Hematopoietic multipotent progenitor cell treated with erythropoietin and hydrocortisone succinate and interleukin-3 and kit ligand, for 4 days (in vitro differentiated cells): ENCODE data around the gene TIMP2.
"Not testable (repeated sequence)": the region's sequence is repeated elsewhere in the genome, so short reads cannot be mapped to it uniquely, and the experiment has no call there.

Experiments
- DNase-seq: peaks from one replicate; pipeline ENCODE4 v3.0.0-alpha.2; 2015

TIMP2 gene

GRCh38 chr17:78929908-78930775 lies 5.0 kb upstream of the TIMP2 start:
- DNase-seq = no peak

GRCh38 chr17:78925662-78926555 lies 722 bp upstream of the TIMP2 start:
- DNase-seq = peak; percentile 58

GRCh38 chr17:78924481-78925151 lies 571 bp downstream of the TIMP2 start:
- no peak for DNase-seq

GRCh38 chr17:78923660-78924453 lies 1.3 kb downstream of the TIMP2 start:
- DNase-seq = peak; percentile 65

GRCh38 chr17:78922816-78923498 lies 2.2 kb downstream of the TIMP2 start:
- peak; percentile 41 for DNase-seq

GRCh38 chr17:78921437-78921971 lies 3.7 kb downstream of the TIMP2 start:
- DNase-seq = no peak

GRCh38 chr17:78920528-78920927 lies 4.7 kb downstream of the TIMP2 start:
- no peak for DNase-seq

GRCh38 chr17:78919861-78920450 lies 5.2 kb downstream of the TIMP2 start:
- no peak for DNase-seq

GRCh38 chr17:78918979-78919378 lies 6.2 kb downstream of the TIMP2 start:
- DNase-seq = no peak

GRCh38 chr17:78917451-78918275 lies 7.5 kb downstream of the TIMP2 start:
- DNase-seq = peak; percentile 59

- peak; percentile 78 for DNase-seq
Observed at GRCh38 chr17:78915872-78916632, 9.1 kb downstream of the TIMP2 start.

GRCh38 chr17:78913115-78913514 lies 12.1 kb downstream of the TIMP2 start:
- DNase-seq = no peak

GRCh38 chr17:78912082-78912481 lies 13.1 kb downstream of the TIMP2 start:
- no peak for DNase-seq

- not testable (repeated sequence) for DNase-seq
Observed at GRCh38 chr17:78911543-78911942, 13.6 kb downstream of the TIMP2 start.

- peak; percentile 60 for DNase-seq
Observed at GRCh38 chr17:78910497-78911284, 14.5 kb downstream of the TIMP2 start.

GRCh38 chr17:78908426-78908825 lies 16.8 kb downstream of the TIMP2 start:
- DNase-seq = no peak

- DNase-seq = no peak
Observed at GRCh38 chr17:78905541-78905940, 19.6 kb downstream of the TIMP2 start.

- no peak for DNase-seq
Observed at GRCh38 chr17:78905116-78905515, 20.1 kb downstream of the TIMP2 start.
